ENCODE results near the gene PTPRU. TPM values are rescaled to one million over a fixed set of nuclear protein-coding genes. Genes with fewer than 3 reads are reported as not detected.

Gene PTPRU
- total RNA-seq, 2 experiments from 2014 or later = 0.37 to 0.89 TPM

GRCh38 chr1:29363536-29363935 lies 127.2 kb downstream of the PTPRU start:
- Mint-ChIP-seq H3K27ac (no peak overlapping the region), H3K36me3 (ENCODE audit: low read depth) (no peaks in the 10 kb centered on the region), H3K27me3 (peaks cover 12% of the 10 kb centered on the region), H3K4me1 (no peaks in the 10 kb centered on the region), H3K4me3 (no peak overlapping the region), H3K9me3 (ENCODE audit: low read depth) (no peaks in the 10 kb centered on the region)
- POLR2A ChIA-PET = no interaction called here
- CTCF ChIA-PET = interaction anchor here (0.6 kb wide), 1 partner anchor 11 kb away, joined by 3 read pairs; no protein-coding TSS in a partner anchor
- ATAC-seq = no peak
- intact Hi-C loops (cut with DNase I, micrococcal nuclease) = no loop called here
- no peak for DNase-seq

- no peaks in the 10 kb centered on the region for H3K9me3 Mint-ChIP-seq (ENCODE audit: low read depth)
- ATAC-seq = no peak
- no peak overlapping the region for H3K4me3 Mint-ChIP-seq
- no peaks in the 10 kb centered on the region for H3K36me3 Mint-ChIP-seq (ENCODE audit: low read depth)
- no peak overlapping the region for H3K27ac Mint-ChIP-seq
- intact Hi-C loops (cut with DNase I, micrococcal nuclease) = no loop called here
- ChIA-PET CTCF (no interaction called here), POLR2A (no interaction called here)
- DNase-seq = no peak
- peaks cover 13% of the 10 kb centered on the region for H3K27me3 Mint-ChIP-seq
- H3K4me1 Mint-ChIP-seq = no peaks in the 10 kb centered on the region
Observed at GRCh38 chr1:29364101-29364678, 127.9 kb downstream of the PTPRU start.

GRCh38 chr1:29365906-29366670 lies 129.8 kb downstream of the PTPRU start:
- no peak overlapping the region for H3K27ac Mint-ChIP-seq
- DNase-seq (no peak), ATAC-seq (no peak)
- H3K9me3 Mint-ChIP-seq (ENCODE audit: low read depth) = no peaks in the 10 kb centered on the region
- H3K4me1 Mint-ChIP-seq = no peaks in the 10 kb centered on the region
- H3K27me3 Mint-ChIP-seq = peaks cover 8% of the 10 kb centered on the region
- no peak overlapping the region for H3K4me3 Mint-ChIP-seq
- intact Hi-C loops (cut with DNase I, micrococcal nuclease) = no loop called here
- CTCF ChIA-PET = no interaction called here
- POLR2A ChIA-PET = no interaction called here
- no peaks in the 10 kb centered on the region for H3K36me3 Mint-ChIP-seq (ENCODE audit: low read depth)

- Mint-ChIP-seq H3K27ac (no peak overlapping the region), H3K36me3 (ENCODE audit: low read depth) (no peaks in the 10 kb centered on the region), H3K27me3 (peaks cover 9% of the 10 kb centered on the region), H3K9me3 (ENCODE audit: low read depth) (no peaks in the 10 kb centered on the region), H3K4me1 (no peaks in the 10 kb centered on the region), H3K4me3 (no peak overlapping the region)
- POLR2A ChIA-PET = no interaction called here
- ATAC-seq (no peak), DNase-seq (no peak)
- intact Hi-C loops (cut with DNase I, micrococcal nuclease) = no loop called here
- CTCF ChIA-PET = interaction anchor here (2.1 kb wide), 1 partner anchor 17 kb away, joined by 5 read pairs; no protein-coding TSS in a partner anchor
Observed at GRCh38 chr1:29368936-29369932, 132.9 kb downstream of the PTPRU start.

DNA sequence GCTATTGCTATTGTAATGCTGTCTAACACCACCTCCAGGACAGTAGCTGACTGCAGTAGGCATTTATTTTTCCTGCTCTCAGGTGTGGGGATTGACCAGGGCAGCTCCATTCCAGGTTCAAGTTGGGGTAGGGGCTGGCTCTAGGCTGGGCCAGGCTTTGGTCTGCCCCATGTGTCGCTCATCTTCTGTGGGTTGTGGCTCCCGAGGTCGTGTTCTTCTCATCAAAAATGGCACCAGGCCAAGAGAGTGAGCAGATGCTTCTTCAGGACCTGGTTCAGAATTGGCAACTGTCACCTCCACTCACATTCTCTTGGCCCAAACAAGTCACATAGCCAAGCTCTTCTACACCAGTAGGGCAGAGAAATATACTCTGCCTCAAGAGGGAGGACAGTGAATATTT lies 133.7 kb downstream of the PTPRU start:
- no peak overlapping the region for H3K27ac Mint-ChIP-seq
- H3K9me3 Mint-ChIP-seq (ENCODE audit: low read depth) = no peaks in the 10 kb centered on the region
- H3K4me1 Mint-ChIP-seq = no peaks in the 10 kb centered on the region
- ATAC-seq (no peak), DNase-seq (no peak)
- peaks cover 15% of the 10 kb centered on the region for H3K27me3 Mint-ChIP-seq
- intact Hi-C loops (cut with DNase I, micrococcal nuclease) = no loop called here
- CTCF ChIA-PET = interaction anchor here (2.1 kb wide), 1 partner anchor 17 kb away, joined by 5 read pairs; no protein-coding TSS in a partner anchor
- H3K4me3 Mint-ChIP-seq = no peak overlapping the region
- no peaks in the 10 kb centered on the region for H3K36me3 Mint-ChIP-seq (ENCODE audit: low read depth)
- POLR2A ChIA-PET = no interaction called here

DNA sequence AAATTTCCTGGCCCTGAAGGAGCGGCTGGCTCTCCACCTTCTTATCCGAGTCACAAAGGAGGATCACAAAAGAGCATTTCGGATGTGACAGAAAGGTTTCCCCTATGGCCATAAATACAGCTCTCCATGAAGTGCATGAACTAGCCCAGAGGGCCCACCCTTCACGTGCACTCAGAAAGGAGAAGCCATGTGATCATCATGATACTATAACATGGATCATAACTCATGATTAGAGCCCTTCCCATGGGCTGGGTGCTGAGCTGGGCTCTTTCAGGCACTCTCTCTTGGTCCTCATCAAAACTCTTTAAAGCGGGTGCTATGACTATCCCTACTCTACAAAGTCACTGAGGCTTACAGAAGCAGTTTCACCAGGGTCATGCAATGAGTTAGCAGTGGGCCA lies 135.0 kb downstream of the PTPRU start:
- intact Hi-C loops (cut with DNase I, micrococcal nuclease) = no loop called here
- DNase-seq (no peak), ATAC-seq (no peak)
- POLR2A ChIA-PET = no interaction called here
- Mint-ChIP-seq H3K4me1 (no peaks in the 10 kb centered on the region), H3K4me3 (no peak overlapping the region), H3K9me3 (ENCODE audit: low read depth) (no peaks in the 10 kb centered on the region), H3K27me3 (peaks cover 23% of the 10 kb centered on the region), H3K27ac (no peak overlapping the region), H3K36me3 (ENCODE audit: low read depth) (no peaks in the 10 kb centered on the region)
- CTCF ChIA-PET = interaction anchor here (0.7 to 2.1 kb wide), 2 partner anchors 15 to 142 kb away, joined by 4 to 5 read pairs; no protein-coding TSS in a partner anchor

GRCh38 chr1:29372108-29372507 lies 135.8 kb downstream of the PTPRU start:
- no peak overlapping the region for H3K27ac Mint-ChIP-seq
- ChIA-PET CTCF (no interaction called here), POLR2A (no interaction called here)
- intact Hi-C loops (cut with DNase I, micrococcal nuclease) = no loop called here
- H3K4me3 Mint-ChIP-seq = no peak overlapping the region
- H3K4me1 Mint-ChIP-seq = no peaks in the 10 kb centered on the region
- H3K27me3 Mint-ChIP-seq = peaks cover 28% of the 10 kb centered on the region
- peaks cover 2% of the 10 kb centered on the region for H3K9me3 Mint-ChIP-seq (ENCODE audit: low read depth)
- no peak for ATAC-seq
- DNase-seq = no peak
- H3K36me3 Mint-ChIP-seq (ENCODE audit: low read depth) = no peaks in the 10 kb centered on the region

Other genes with a start within 250 kb of the PTPRU start
- gene TMEM200B, start 112.6 kb upstream of the PTPRU start, total RNA-seq = 1 to 10 TPM; 1.1 TPM
- 100 to 1,000 TPM; 129 to 147 TPM for gene SRSF4, start 54.6 kb upstream of the PTPRU start, total RNA-seq
- gene MECR, start 5.6 kb upstream of the PTPRU start, total RNA-seq = 10 to 100 TPM; 41.3 to 43.1 TPM